HUES64 (cell line): ENCODE results near the gene ANKFY1.

Source experiments
- H3K27ac ChIP-seq: 2 replicates; pipeline ENCODE4 v1.7.0; 2013; ENCODE audit warnings: low read depth, low read length, inconsistent platforms
- H3K27me3 ChIP-seq: 2 replicates; pipeline ENCODE4 v1.6.1; 2013; ENCODE audit warnings: mild to moderate bottlenecking, low read length; ENCODE audit not compliant: insufficient read depth
- H3K36me3 ChIP-seq: 2 replicates; pipeline ENCODE4 v1.6.1; 2013; ENCODE audit warnings: mild to moderate bottlenecking, low read length; ENCODE audit not compliant: insufficient read depth
- H3K4me1 ChIP-seq: 2 replicates; pipeline ENCODE4 v1.6.1; 2013; ENCODE audit warnings: mild to moderate bottlenecking, low read length, moderate library complexity; ENCODE audit not compliant: insufficient read depth
- H3K4me3 ChIP-seq: 2 replicates; pipeline ENCODE4 v1.5.1; 2013; ENCODE audit warnings: mild to moderate bottlenecking, low read length, moderate library complexity
- H3K9ac ChIP-seq: 2 replicates; pipeline ENCODE4 v1.6.1; 2013; ENCODE audit warnings: mild to moderate bottlenecking, low read depth, low read length
- H3K9me3 ChIP-seq: 2 replicates; pipeline ENCODE4 v1.6.1; 2013; ENCODE audit warnings: low read depth, low read length; ENCODE audit not compliant: insufficient read depth
- WGBS: fragments of 150-250, 120-280 bp; methylation state at CpG from one replicate; pipeline ENCODE4 v1.1.7; 2013; ENCODE audit warnings: missing lambda C conversion rate; 5-methylcytosine and 5-hydroxymethylcytosine counted together

The ANKFY1 gene

GRCh38 chr17:4118015-4118743 is 145.6 kb downstream of the ANKFY1 start:
- H3K9ac ChIP-seq, result no peak overlapping the region
- 93% methylated on average over 8 of the region's 8 CpGs for WGBS
- peaks cover 53% of the 10 kb centered on the region for H3K36me3 ChIP-seq

GRCh38 chr17:4116516-4116915 is 147.3 kb downstream of the ANKFY1 start:
- no peak overlapping the region for H3K27ac ChIP-seq
- no peaks in the 10 kb centered on the region for H3K4me1 ChIP-seq
- H3K9ac ChIP-seq, result no peak overlapping the region
- H3K9me3 ChIP-seq, result no peaks in the 10 kb centered on the region
- H3K4me3 ChIP-seq, result no peak overlapping the region
- no peaks in the 10 kb centered on the region for H3K27me3 ChIP-seq
- H3K36me3 ChIP-seq, result peaks cover 63% of the 10 kb centered on the region
- WGBS, result 87% methylated on average over 4 of the region's 4 CpGs

More at GRCh38 chr17:4118015-4118743, 145.6 kb downstream of the ANKFY1 start:
- Histone ChIP-seq H3K4me1 (no peaks in the 10 kb centered on the region), H3K27ac (no peak overlapping the region), H3K4me3 (no peak overlapping the region), H3K9me3 (no peaks in the 10 kb centered on the region), H3K27me3 (no peaks in the 10 kb centered on the region)
